Right lobe of liver (tissue), 4 donors: ENCODE results near the gene PSMB10.
"Not testable (repeated sequence)": the region's sequence is repeated elsewhere in the genome, so short reads cannot be mapped to it uniquely, and the experiment has no call there.

ENCODE experiments used
- POLR2A ChIP-seq: fragments of 450-650 bp; IDR thresholded peaks from one replicate; pipeline ENCODE4 v1.6.1; 2017; ENCODE audit warnings: antibody characterized with exemption, mild to moderate bottlenecking
- TF ChIP-seq, protein P1 (sequence below), 4 donors: fragments of 200-600 bp in 3 of 4; fragments of 450-650 bp in 1 of 4; IDR thresholded peaks; one replicate each; pipeline versions ENCODE4 v1.5.1 to v1.8.0; 2016 to 2022; ENCODE audit warnings: antibody characterized with exemption in 4 of 4, mild to moderate bottlenecking in 2 of 4
- donor health status: DM: no; HTN: no; CAD: no.
- donor health status: DM: no; HTN: no; CAD: no.
- donor health status: DM: no; HTN: yes; CAD: no.

DNA sequence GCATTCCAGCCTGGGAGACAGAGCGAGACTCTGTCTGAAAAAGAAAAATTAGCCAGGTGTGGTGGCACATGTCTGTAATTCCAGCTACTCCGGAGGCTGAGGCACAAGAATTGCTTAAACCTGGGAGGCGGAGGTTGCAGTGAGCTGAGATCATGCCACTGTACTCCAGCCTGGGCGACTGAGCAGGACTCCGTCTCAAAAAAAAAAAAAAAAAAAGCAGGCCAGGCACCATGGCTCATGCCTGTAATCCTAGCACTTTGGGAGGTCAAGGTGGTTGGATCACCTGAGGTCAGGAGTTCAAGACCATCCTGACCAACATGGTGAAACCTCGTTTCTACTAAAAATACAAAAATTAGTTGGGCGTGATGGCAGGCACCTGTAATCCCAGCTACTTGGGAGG is 35.6 kb upstream of the PSMB10 start:
- TF ChIP-seq, protein P1, sequence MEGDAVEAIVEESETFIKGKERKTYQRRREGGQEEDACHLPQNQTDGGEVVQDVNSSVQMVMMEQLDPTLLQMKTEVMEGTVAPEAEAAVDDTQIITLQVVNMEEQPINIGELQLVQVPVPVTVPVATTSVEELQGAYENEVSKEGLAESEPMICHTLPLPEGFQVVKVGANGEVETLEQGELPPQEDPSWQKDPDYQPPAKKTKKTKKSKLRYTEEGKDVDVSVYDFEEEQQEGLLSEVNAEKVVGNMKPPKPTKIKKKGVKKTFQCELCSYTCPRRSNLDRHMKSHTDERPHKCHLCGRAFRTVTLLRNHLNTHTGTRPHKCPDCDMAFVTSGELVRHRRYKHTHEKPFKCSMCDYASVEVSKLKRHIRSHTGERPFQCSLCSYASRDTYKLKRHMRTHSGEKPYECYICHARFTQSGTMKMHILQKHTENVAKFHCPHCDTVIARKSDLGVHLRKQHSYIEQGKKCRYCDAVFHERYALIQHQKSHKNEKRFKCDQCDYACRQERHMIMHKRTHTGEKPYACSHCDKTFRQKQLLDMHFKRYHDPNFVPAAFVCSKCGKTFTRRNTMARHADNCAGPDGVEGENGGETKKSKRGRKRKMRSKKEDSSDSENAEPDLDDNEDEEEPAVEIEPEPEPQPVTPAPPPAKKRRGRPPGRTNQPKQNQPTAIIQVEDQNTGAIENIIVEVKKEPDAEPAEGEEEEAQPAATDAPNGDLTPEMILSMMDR (IDR thresholded peaks at IDR 0.05) = not testable (repeated sequence)
- not testable (repeated sequence) for TF ChIP-seq POLR2A
